ENCODE measurements around the gene GIPC2.
"Not testable (repeated sequence)": the region's sequence is repeated elsewhere in the genome, so short reads cannot be mapped to it uniquely, and the experiment has no call there.

The GIPC2 gene

DNA sequence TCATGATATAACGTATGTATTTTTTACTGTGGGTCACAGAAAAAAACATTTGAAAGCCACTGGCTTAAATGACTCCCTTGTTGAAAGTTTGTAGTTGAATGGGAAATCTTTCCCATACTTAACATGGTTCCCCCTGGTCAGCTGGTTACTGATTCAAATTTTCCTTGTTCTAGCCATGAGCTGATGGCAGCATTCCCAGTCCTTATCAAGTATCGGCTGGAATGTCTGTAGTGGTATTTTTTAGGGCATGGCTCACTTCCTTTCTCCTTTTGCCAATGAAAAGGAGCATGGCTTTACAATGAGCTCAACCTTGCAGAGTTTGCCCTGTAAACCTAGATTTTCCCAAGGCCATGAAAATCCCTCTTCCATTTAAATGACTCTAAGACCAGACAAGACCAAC, 55.7 kb downstream of the GIPC2 start:
- Histone ChIP-seq H3K36me3 (ENCODE audit: insufficient read depth, low read length) (no peaks in the 10 kb centered on the region), H3K9ac (ENCODE audit: low read depth, low read length) (peak overlapping the region; percentile 95), H3K9me3 (replicated peaks; ENCODE audit: low read length) (no peaks in the 10 kb centered on the region), H3K4me3 (ENCODE audit: low read length) (peak overlapping the region; percentile 57), H3K4me2 (ENCODE audit: low read length) (peak overlapping the region; percentile 79), H3K27me3 (ENCODE audit: control insufficient read depth, insufficient read depth, low read length) (no peaks in the 10 kb centered on the region), H3K4me1 (ENCODE audit: control insufficient read depth, insufficient read depth, low read length) (peaks cover 70% of the 10 kb centered on the region)

GRCh38 chr1:78102082-78102481, 56.3 kb downstream of the GIPC2 start:
- Histone ChIP-seq H3K4me2 (ENCODE audit: low read length) (peak overlapping the region; percentile 79), H3K4me1 (ENCODE audit: control insufficient read depth, insufficient read depth, low read length) (peaks cover 64% of the 10 kb centered on the region), H3K36me3 (ENCODE audit: insufficient read depth, low read length) (no peaks in the 10 kb centered on the region), H3K9me3 (replicated peaks; ENCODE audit: low read length) (no peaks in the 10 kb centered on the region), H3K9ac (ENCODE audit: low read depth, low read length) (peak overlapping the region; percentile 95), H3K27me3 (ENCODE audit: control insufficient read depth, insufficient read depth, low read length) (no peaks in the 10 kb centered on the region), H3K4me3 (ENCODE audit: low read length) (peak overlapping the region; percentile 57)

- H3K4me3 ChIP-seq (ENCODE audit: low read length): no peak overlapping the region
- peak overlapping the region; percentile 79 for H3K4me2 ChIP-seq (ENCODE audit: low read length)
- H3K4me1 ChIP-seq (ENCODE audit: control insufficient read depth, insufficient read depth, low read length): peaks cover 56% of the 10 kb centered on the region
- H3K27me3 ChIP-seq (ENCODE audit: control insufficient read depth, insufficient read depth, low read length): no peaks in the 10 kb centered on the region
- H3K9ac ChIP-seq (ENCODE audit: low read depth, low read length): peak overlapping the region; percentile 95
- H3K9me3 ChIP-seq (replicated peaks; ENCODE audit: low read length): no peaks in the 10 kb centered on the region
- H3K36me3 ChIP-seq (ENCODE audit: insufficient read depth, low read length): no peaks in the 10 kb centered on the region
Measured at GRCh38 chr1:78102916-78103315, 57.1 kb downstream of the GIPC2 start.

GRCh38 chr1:78104322-78104721, 58.6 kb downstream of the GIPC2 start:
- H3K4me1 ChIP-seq (ENCODE audit: control insufficient read depth, insufficient read depth, low read length): peaks cover 53% of the 10 kb centered on the region
- peak overlapping the region; percentile 95 for H3K9ac ChIP-seq (ENCODE audit: low read depth, low read length)
- no peaks in the 10 kb centered on the region for H3K36me3 ChIP-seq (ENCODE audit: insufficient read depth, low read length)
- H3K4me3 ChIP-seq (ENCODE audit: low read length): no peak overlapping the region
- no peaks in the 10 kb centered on the region for H3K27me3 ChIP-seq (ENCODE audit: control insufficient read depth, insufficient read depth, low read length)
- H3K4me2 ChIP-seq (ENCODE audit: low read length): peak overlapping the region; percentile 23
- H3K9me3 ChIP-seq (replicated peaks; ENCODE audit: low read length): no peaks in the 10 kb centered on the region

DNA sequence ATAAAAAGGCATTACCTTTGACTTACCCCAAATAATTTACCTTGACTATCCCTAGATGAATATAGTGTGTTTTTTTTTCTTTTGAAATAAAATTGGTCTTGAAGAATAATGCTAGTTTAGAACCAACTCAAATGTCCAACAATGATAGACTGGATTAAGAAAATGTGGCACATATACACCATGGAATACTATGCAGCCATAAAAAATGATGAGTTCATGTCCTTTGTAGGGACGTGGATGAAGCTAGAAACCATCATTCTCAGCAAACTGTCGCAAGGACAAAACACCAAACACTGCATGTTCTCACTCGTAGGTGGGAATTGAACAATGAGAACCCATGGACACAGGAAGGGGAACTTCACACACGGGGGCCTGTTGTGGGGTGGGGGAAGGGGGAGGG, 63.9 kb downstream of the GIPC2 start:
- H3K9ac ChIP-seq (ENCODE audit: low read depth, low read length); H3K4me3 ChIP-seq (ENCODE audit: low read length); H3K36me3 ChIP-seq (ENCODE audit: insufficient read depth, low read length); H3K27me3 ChIP-seq (ENCODE audit: control insufficient read depth, insufficient read depth, low read length); H3K4me2 ChIP-seq (ENCODE audit: low read length); H3K9me3 ChIP-seq (replicated peaks; ENCODE audit: low read length): not testable (repeated sequence)
- peaks cover 10% of the 10 kb centered on the region for H3K4me1 ChIP-seq (ENCODE audit: control insufficient read depth, insufficient read depth, low read length)

- H3K4me3 ChIP-seq (ENCODE audit: low read length): no peak overlapping the region
- H3K27me3 ChIP-seq (ENCODE audit: control insufficient read depth, insufficient read depth, low read length): no peaks in the 10 kb centered on the region
- peaks cover 7% of the 10 kb centered on the region for H3K4me1 ChIP-seq (ENCODE audit: control insufficient read depth, insufficient read depth, low read length)
- no peak overlapping the region for H3K4me2 ChIP-seq (ENCODE audit: low read length)
- no peaks in the 10 kb centered on the region for H3K36me3 ChIP-seq (ENCODE audit: insufficient read depth, low read length)
- no peaks in the 10 kb centered on the region for H3K9me3 ChIP-seq (replicated peaks; ENCODE audit: low read length)
- no peak overlapping the region for H3K9ac ChIP-seq (ENCODE audit: low read depth, low read length)
Measured at GRCh38 chr1:78113156-78113916, 67.6 kb downstream of the GIPC2 start.

DNA sequence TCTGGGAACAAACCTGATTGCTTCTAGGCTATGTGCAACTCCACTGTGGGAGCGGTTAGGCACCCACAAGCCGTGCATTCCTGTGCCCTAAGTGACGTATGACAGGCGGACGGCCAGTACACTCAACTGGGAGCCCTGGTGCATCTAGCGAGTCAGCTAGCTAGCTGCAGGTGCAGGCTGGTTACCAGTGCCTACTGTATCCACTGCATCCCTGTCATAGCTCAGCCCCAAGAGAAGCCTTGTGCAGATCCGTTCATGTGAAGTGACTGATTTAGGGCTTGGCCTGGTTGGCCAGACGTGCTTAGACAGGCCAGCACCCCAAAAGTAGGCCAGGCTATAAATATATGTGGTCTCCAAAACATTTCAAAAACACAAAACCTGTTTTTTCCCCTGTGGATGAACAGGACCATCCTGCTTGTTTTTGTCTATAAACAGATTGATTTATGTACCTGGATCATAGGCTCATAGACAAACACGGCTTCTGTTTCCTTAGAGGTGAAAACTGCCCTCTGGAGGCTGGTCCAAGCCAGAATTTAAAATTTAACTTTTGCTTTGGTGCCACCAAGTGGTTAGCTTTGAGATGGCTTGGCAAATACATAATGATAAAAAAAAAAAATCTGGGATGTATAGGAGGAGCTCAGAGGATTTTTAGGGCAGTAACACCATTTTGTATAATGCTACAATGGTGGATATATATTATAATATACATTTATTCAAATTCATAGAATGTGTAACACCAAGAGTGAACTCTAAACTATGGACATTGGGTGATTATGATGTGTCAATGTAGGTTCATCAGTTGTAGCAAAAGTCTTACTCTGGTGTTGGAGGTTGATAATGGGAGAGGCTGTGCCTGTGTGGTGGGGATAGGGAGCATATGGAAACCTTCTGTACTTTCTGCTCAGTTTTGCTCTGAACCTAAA, 68.5 kb downstream of the GIPC2 start:
- Histone ChIP-seq H3K9ac (ENCODE audit: low read depth, low read length) (peak overlapping the region; percentile 27), H3K4me2 (ENCODE audit: low read length) (peak overlapping the region; percentile 45), H3K9me3 (replicated peaks; ENCODE audit: low read length) (no peaks in the 10 kb centered on the region), H3K4me3 (ENCODE audit: low read length) (peak overlapping the region; percentile 2), H3K36me3 (ENCODE audit: insufficient read depth, low read length) (no peaks in the 10 kb centered on the region), H3K27me3 (ENCODE audit: control insufficient read depth, insufficient read depth, low read length) (no peaks in the 10 kb centered on the region), H3K4me1 (ENCODE audit: control insufficient read depth, insufficient read depth, low read length) (peaks cover 7% of the 10 kb centered on the region)

- not testable (repeated sequence) for H3K4me3 ChIP-seq (ENCODE audit: low read length); H3K9ac ChIP-seq (ENCODE audit: low read depth, low read length); H3K36me3 ChIP-seq (ENCODE audit: insufficient read depth, low read length); H3K27me3 ChIP-seq (ENCODE audit: control insufficient read depth, insufficient read depth, low read length); H3K4me1 ChIP-seq (ENCODE audit: control insufficient read depth, insufficient read depth, low read length); H3K9me3 ChIP-seq (replicated peaks; ENCODE audit: low read length); H3K4me2 ChIP-seq (ENCODE audit: low read length)
Measured at GRCh38 chr1:78120485-78120884, 74.7 kb downstream of the GIPC2 start.

GRCh38 chr1:78121710-78122109, 75.9 kb downstream of the GIPC2 start:
- Histone ChIP-seq H3K4me2 (ENCODE audit: low read length) (no peak overlapping the region), H3K27me3 (ENCODE audit: control insufficient read depth, insufficient read depth, low read length) (no peaks in the 10 kb centered on the region), H3K9ac (ENCODE audit: low read depth, low read length) (no peak overlapping the region), H3K4me3 (ENCODE audit: low read length) (no peak overlapping the region), H3K36me3 (ENCODE audit: insufficient read depth, low read length) (no peaks in the 10 kb centered on the region), H3K9me3 (replicated peaks; ENCODE audit: low read length) (no peaks in the 10 kb centered on the region), H3K4me1 (ENCODE audit: control insufficient read depth, insufficient read depth, low read length) (no peaks in the 10 kb centered on the region)

DNA sequence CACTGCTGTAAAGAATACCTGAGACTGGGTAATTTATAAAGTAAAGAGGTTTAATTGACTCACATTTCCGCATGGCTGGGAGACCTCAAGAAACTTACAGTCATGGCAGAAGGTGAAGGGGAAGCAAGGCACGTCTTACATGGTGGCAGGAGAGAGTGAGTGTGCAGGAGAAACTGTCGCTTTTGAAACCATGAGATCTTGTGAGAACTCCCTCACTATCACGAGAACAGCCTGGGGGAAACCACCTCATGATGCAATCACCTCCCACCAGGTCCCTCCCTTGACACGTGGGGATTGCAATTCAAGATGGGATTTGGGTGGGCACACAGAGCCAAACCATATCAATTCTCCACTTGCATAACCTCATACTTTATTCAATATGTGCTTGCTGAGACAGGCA, 76.6 kb downstream of the GIPC2 start:
- H3K9me3 ChIP-seq (replicated peaks; ENCODE audit: low read length): no peaks in the 10 kb centered on the region
- no peak overlapping the region for H3K4me2 ChIP-seq (ENCODE audit: low read length)
- no peak overlapping the region for H3K9ac ChIP-seq (ENCODE audit: low read depth, low read length)
- no peak overlapping the region for H3K4me3 ChIP-seq (ENCODE audit: low read length)
- no peaks in the 10 kb centered on the region for H3K27me3 ChIP-seq (ENCODE audit: control insufficient read depth, insufficient read depth, low read length)
- no peaks in the 10 kb centered on the region for H3K36me3 ChIP-seq (ENCODE audit: insufficient read depth, low read length)
- no peaks in the 10 kb centered on the region for H3K4me1 ChIP-seq (ENCODE audit: control insufficient read depth, insufficient read depth, low read length)

- Histone ChIP-seq H3K36me3 (ENCODE audit: insufficient read depth, low read length) (no peaks in the 10 kb centered on the region), H3K4me2 (ENCODE audit: low read length) (no peak overlapping the region), H3K27me3 (ENCODE audit: control insufficient read depth, insufficient read depth, low read length) (no peaks in the 10 kb centered on the region), H3K9ac (ENCODE audit: low read depth, low read length) (no peak overlapping the region), H3K4me1 (ENCODE audit: control insufficient read depth, insufficient read depth, low read length) (no peaks in the 10 kb centered on the region), H3K9me3 (replicated peaks; ENCODE audit: low read length) (no peaks in the 10 kb centered on the region), H3K4me3 (ENCODE audit: low read length) (no peak overlapping the region)
Measured at GRCh38 chr1:78126506-78126905, 80.7 kb downstream of the GIPC2 start.
